Neutrophil (primary cell): ENCODE results near the gene PHLPP2.

Experiments used
- H3K27ac ChIP-seq: fragments of 200-600 bp; sonication (generic); 2 replicates; pipeline ENCODE4 v1.5.1; 2016; ENCODE audit warnings: mild to moderate bottlenecking, moderate library complexity
- H3K27me3 ChIP-seq: fragments of 200-600 bp; sonication (generic); 2 replicates; pipeline ENCODE4 v1.6.0; 2016; ENCODE audit warnings: mild to moderate bottlenecking
- H3K36me3 ChIP-seq: fragments of 200-600 bp; sonication (generic); 2 replicates; pipeline ENCODE4 v1.5.1; 2017
- H3K4me1 ChIP-seq, 2 experiments: fragments of 200-600 bp in 1 of 2; sonication (generic) in 1 of 2; 1 replicate in 1 of 2; 2 replicates in 1 of 2; pipeline versions ENCODE4 v1.5.1 to v1.6.1; 2013 to 2016; ENCODE audit warnings: low read depth in 1 of 2, low read length in 1 of 2, mild to moderate bottlenecking in 1 of 2, moderate library complexity in 1 of 2; ENCODE audit not compliant: control insufficient read depth in 1 of 2, insufficient read depth in 1 of 2
- H3K4me3 ChIP-seq, 2 experiments: fragments of 200-600 bp in 1 of 2; sonication (generic) in 1 of 2; 1 replicate in 1 of 2; 2 replicates in 1 of 2; pipeline ENCODE4 v1.5.1; 2013 to 2016; ENCODE audit warnings: low read depth in 1 of 2, low read length in 1 of 2, mild to moderate bottlenecking in 1 of 2, moderate library complexity in 1 of 2
- H3K9me3 ChIP-seq: fragments of 200-600 bp; sonication (generic); 2 replicates; pipeline ENCODE4 v1.5.1; 2016
- CTCF ChIP-seq: fragments of 200-600 bp; sonication (generic); IDR thresholded peaks from 2 replicates; pipeline ENCODE4 v1.5.1; 2016; ENCODE audit warnings: antibody characterized with exemption

Gene PHLPP2

GRCh38 chr16:71658771-71659170, 65.7 kb downstream of the PHLPP2 start:
- Histone ChIP-seq H3K4me3 (no peak overlapping the region), H3K27ac (no peak overlapping the region), H3K9me3 (no peaks in the 10 kb centered on the region), H3K36me3 (no peaks in the 10 kb centered on the region), H3K27me3 (no peaks in the 10 kb centered on the region), H3K4me1 (no peaks in the 10 kb centered on the region)
- TF ChIP-seq CTCF, result no peak

- no peak overlapping the region for H3K4me3 ChIP-seq
- H3K9me3 ChIP-seq, result no peaks in the 10 kb centered on the region
- no peak for TF ChIP-seq CTCF
- H3K4me1 ChIP-seq, result no peaks in the 10 kb centered on the region
- no peaks in the 10 kb centered on the region for H3K36me3 ChIP-seq
- no peaks in the 10 kb centered on the region for H3K27me3 ChIP-seq
- H3K27ac ChIP-seq, result no peak overlapping the region
Measured at GRCh38 chr16:71649704-71650103, 74.8 kb downstream of the PHLPP2 start.

- no peak overlapping the region for H3K4me3 ChIP-seq
- no peak for TF ChIP-seq CTCF
Measured at GRCh38 chr16:71648921-71649320, 75.6 kb downstream of the PHLPP2 start.

GRCh38 chr16:71648162-71648561, 76.3 kb downstream of the PHLPP2 start:
- Histone ChIP-seq H3K4me1 (no peaks in the 10 kb centered on the region), H3K36me3 (no peaks in the 10 kb centered on the region), H3K9me3 (no peaks in the 10 kb centered on the region), H3K27me3 (no peaks in the 10 kb centered on the region), H3K4me3 (no peak overlapping the region), H3K27ac (no peak overlapping the region)
- TF ChIP-seq CTCF, result no peak

More at GRCh38 chr16:71648921-71649320, 75.6 kb downstream of the PHLPP2 start:
- H3K4me1 ChIP-seq, result no peaks in the 10 kb centered on the region
- no peaks in the 10 kb centered on the region for H3K9me3 ChIP-seq
- no peaks in the 10 kb centered on the region for H3K36me3 ChIP-seq
- H3K27ac ChIP-seq, result no peak overlapping the region
- H3K27me3 ChIP-seq, result no peaks in the 10 kb centered on the region

- Histone ChIP-seq H3K27ac (no peak overlapping the region), H3K27me3 (no peaks in the 10 kb centered on the region), H3K4me1 (no peaks in the 10 kb centered on the region), H3K4me3 (no peak overlapping the region), H3K36me3 (no peaks in the 10 kb centered on the region), H3K9me3 (no peaks in the 10 kb centered on the region)
- no peak for TF ChIP-seq CTCF
Measured at GRCh38 chr16:71647391-71647790, 77.1 kb downstream of the PHLPP2 start.

- TF ChIP-seq CTCF, result no peak
Measured at GRCh38 chr16:71645450-71645849, 79.1 kb downstream of the PHLPP2 start.

More at GRCh38 chr16:71645450-71645849, 79.1 kb downstream of the PHLPP2 start:
- no peak overlapping the region for H3K4me3 ChIP-seq
- no peaks in the 10 kb centered on the region for H3K9me3 ChIP-seq
- H3K27me3 ChIP-seq, result no peaks in the 10 kb centered on the region
- H3K36me3 ChIP-seq, result no peaks in the 10 kb centered on the region
- no peak overlapping the region for H3K27ac ChIP-seq
- no peaks in the 10 kb centered on the region for H3K4me1 ChIP-seq
